Prostate gland (tissue), 2 donors: ENCODE measurements around the gene GNAS-AS1. TPM values are rescaled to one million over a fixed set of nuclear protein-coding genes. Genes with fewer than 3 reads are reported as not detected.

Experiments
- DNase-seq: peaks from one replicate; pipeline ENCODE4 v3.0.0-alpha.2; 2019; ENCODE audit warnings: low spot score
- H3K27ac ChIP-seq, 2 donors: fragments of 200-600 bp; sonication (generic); 2 replicates each; pipeline ENCODE4 v1.5.1; 2017 to 2019
- H3K27me3 ChIP-seq: fragments of 200-600 bp; sonication (generic); replicated peaks from 2 replicates; pipeline ENCODE4 v1.5.1; 2019; ENCODE audit not compliant: insufficient read depth
- H3K36me3 ChIP-seq, 2 donors: fragments of 200-600 bp; sonication (generic); 1 replicate in 1 of 2; 2 replicates in 1 of 2; pipeline versions ENCODE4 v1.5.1 to v1.8.1; 2017 to 2019
- H3K4me1 ChIP-seq: fragments of 200-600 bp; sonication (generic); replicated peaks from 2 replicates; pipeline ENCODE4 v1.5.1; 2019
- H3K4me3 ChIP-seq, 2 donors: fragments of 200-600 bp; sonication (generic); 2 replicates each; pipeline ENCODE4 v1.5.1; 2017 to 2019
- H3K9me3 ChIP-seq: fragments of 200-600 bp; sonication (generic); 2 replicates; pipeline ENCODE4 v1.5.1; 2017
- CTCF ChIP-seq, 4 experiments: fragments of 200-600 bp in 2 of 4; fragments of 450-650 bp in 2 of 4; sonication (generic) in 2 of 4; IDR thresholded peaks; 1 replicate in 3 of 4; 2 replicates in 1 of 4; pipeline ENCODE4 v1.5.1; 2016 to 2019; ENCODE audit warnings: antibody characterized with exemption in 4 of 4, mild to moderate bottlenecking in 2 of 4, moderate library complexity in 2 of 4
- POLR2A ChIP-seq: fragments of 450-650 bp; IDR thresholded peaks from one replicate; pipeline ENCODE4 v1.6.1; 2016; ENCODE audit warnings: antibody characterized with exemption, mild to moderate bottlenecking
- POLR2AphosphoS5 ChIP-seq: sonication (generic); formaldehyde crosslinking; IDR thresholded peaks from one replicate; pipeline ENCODE4 v1.6.1; 2017; ENCODE audit warnings: antibody characterized with exemption
- WGBS: methylation state at CpG from one replicate; pipeline ENCODE4 v1.1.5; 2018; 5-methylcytosine and 5-hydroxymethylcytosine counted together
- intact Hi-C: fragments of 100-400 bp; cut with DNase I; formaldehyde crosslinking; loops from one replicate; pipeline ENCODE4 v1.14.2; 2022
- total RNA-seq, 2 donors: library from RNA; depleted of rRNA; stranded (reverse); fragments of >200 nt; gene quantifications; one replicate each; pipeline ENCODE4 v1.1.0, GENCODE V29; 2016

GNAS-AS1 gene
- total RNA-seq, 2 donors from 2014 or later, result 0.50 to 1.8 TPM

- DNase-seq, result no peak
- TF ChIP-seq POLR2A, result no peak
- TF ChIP-seq POLR2AphosphoS5, result no peak
- no peak for TF ChIP-seq CTCF (IDR thresholded peaks at IDR 0.05)
- Histone ChIP-seq H3K4me1 (peaks cover 3% of the 10 kb centered on the region), H3K36me3 (no peaks in the 10 kb centered on the region), H3K9me3 (no peaks in the 10 kb centered on the region), H3K27me3 (peaks cover 8% of the 10 kb centered on the region), H3K27ac (no peak overlapping the region), H3K4me3 (no peak overlapping the region)
- 54% methylated on average over 6 of the region's 6 CpGs for WGBS
- intact Hi-C loops, result loop anchor here (10.0 kb wide), 1 partner anchor 358 kb away; no protein-coding TSS in a partner anchor
Observed at GRCh38 chr20:58843128-58843556, 7.6 kb downstream of the GNAS-AS1 start.

DNA sequence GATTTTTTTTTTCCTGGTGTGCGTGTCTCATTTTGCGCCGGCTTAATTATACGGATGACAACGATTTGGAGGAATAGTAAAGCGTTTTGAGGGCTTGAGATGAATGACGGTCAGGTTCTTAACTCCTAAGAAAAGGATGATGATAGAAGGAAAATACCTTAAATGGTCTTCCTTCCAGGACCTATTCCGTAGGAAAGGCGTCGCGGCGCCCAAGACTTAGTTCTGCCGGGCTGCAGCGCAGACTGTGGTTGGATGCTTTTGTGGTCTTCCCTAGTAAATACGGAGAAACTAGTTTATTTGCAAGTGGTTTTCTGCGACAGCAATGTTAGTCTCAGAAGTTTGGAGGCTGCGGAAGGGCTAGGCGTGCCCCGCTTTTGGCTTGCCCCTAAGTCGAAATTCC, 8.4 kb downstream of the GNAS-AS1 start:
- Histone ChIP-seq H3K36me3 (no peaks in the 10 kb centered on the region), H3K4me3 (no peak overlapping the region), H3K4me1 (peaks cover 3% of the 10 kb centered on the region), H3K27me3 (peaks cover 8% of the 10 kb centered on the region), H3K27ac (no peak overlapping the region), H3K9me3 (no peaks in the 10 kb centered on the region)
- TF ChIP-seq CTCF (IDR thresholded peaks at IDR 0.05), result no peak
- no peak for TF ChIP-seq POLR2AphosphoS5
- no peak for TF ChIP-seq POLR2A
- 53% methylated on average over 20 of the region's 20 CpGs for WGBS
- intact Hi-C loops, result loop anchor here (10.0 kb wide), 1 partner anchor 357 kb away; no protein-coding TSS in a partner anchor
- DNase-seq, result no peak

DNA sequence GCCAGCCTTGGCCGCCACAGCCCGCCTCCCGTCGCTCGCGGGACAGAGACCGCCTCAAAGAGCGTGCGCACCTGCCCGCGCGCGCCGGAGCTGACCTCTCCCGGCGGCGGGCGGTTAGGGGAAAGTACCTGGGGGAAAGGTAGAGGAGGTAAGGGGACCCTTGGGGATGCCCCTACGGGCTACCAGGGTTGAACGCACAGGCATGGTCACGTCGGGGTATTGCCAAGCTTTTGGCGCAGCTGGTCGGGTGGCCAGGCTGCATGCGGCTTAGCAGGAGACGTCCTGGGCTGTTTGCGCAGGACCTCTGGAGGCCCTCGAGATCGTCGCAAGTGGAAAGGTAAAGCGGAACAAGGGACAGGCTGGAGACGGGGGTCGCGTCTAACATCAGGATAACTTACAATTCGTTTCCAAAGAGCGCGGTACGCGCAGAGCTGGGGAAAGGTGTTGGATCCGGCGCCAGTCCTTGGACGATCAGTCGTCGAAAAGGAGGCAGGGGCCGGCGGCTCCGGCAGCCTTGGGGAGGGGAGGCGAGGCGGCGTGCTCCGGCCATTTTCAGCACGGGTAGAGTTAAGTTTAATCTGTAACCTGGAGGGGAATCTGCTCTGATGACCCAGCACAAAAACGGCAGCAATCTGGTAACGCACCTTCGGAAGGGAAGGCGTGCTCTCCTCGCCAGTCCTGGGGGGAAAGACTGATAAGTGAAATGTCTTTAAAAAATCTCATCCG, 9.0 kb downstream of the GNAS-AS1 start:
- TF ChIP-seq CTCF (IDR thresholded peaks at IDR 0.05) (no peak), POLR2AphosphoS5 (no peak), POLR2A (no peak)
- peaks cover 3% of the 10 kb centered on the region for H3K4me1 ChIP-seq
- H3K4me3 ChIP-seq, result no peak overlapping the region
- intact Hi-C loops, result loop anchor here (10.0 kb wide), 1 partner anchor 357 kb away; no protein-coding TSS in a partner anchor
- H3K36me3 ChIP-seq, result no peaks in the 10 kb centered on the region
- DNase-seq, result no peak
- H3K27ac ChIP-seq, result no peak overlapping the region
- H3K9me3 ChIP-seq, result no peaks in the 10 kb centered on the region
- peaks cover 8% of the 10 kb centered on the region for H3K27me3 ChIP-seq
- 51% methylated on average over 58 of the region's 58 CpGs for WGBS

DNA sequence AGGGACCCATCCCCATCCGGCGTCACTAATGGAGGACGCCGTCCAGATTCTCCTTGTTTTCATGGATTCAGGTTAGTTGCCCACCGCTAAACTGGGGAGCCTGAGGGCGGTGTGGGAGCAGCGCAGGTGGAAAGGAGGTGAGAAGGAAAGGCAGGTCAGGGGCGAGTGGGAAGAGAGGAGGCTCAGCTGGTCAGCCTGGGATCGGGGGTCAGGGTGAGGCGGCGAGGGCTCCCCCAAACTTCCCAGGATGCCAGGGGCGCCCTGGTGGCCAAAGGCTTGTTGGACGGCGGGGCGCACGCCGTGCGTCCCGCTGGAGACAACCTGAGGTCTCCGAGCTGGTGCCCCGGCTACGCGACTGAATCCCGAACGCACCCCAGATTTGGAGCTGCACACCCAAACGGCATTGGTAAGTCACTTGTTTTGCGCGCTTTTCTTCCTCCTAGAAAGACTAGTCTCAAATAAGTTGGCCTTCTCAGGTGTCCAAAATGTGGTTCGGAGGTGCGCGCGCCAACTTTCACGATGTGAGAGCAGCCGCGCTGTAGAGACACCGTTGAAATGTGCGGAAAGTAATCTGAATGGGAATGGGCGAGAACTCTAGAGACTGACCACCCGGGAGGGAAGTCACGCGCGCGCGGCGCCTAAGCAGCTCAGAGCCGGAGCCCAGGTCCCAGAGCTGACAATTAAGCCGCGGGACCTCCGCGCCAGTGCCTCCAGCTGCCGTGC, 9.7 kb downstream of the GNAS-AS1 start:
- 61% methylated on average over 51 of the region's 51 CpGs for WGBS
- intact Hi-C loops, result loop anchor here (10.0 kb wide), 1 partner anchor 356 kb away; no protein-coding TSS in a partner anchor

More for the DNA sequence above, 9.7 kb downstream of the GNAS-AS1 start:
- Histone ChIP-seq H3K27ac (no peak overlapping the region), H3K4me3 (no peak overlapping the region), H3K27me3 (peaks cover 8% of the 10 kb centered on the region), H3K4me1 (peaks cover 3% of the 10 kb centered on the region), H3K9me3 (no peaks in the 10 kb centered on the region), H3K36me3 (no peaks in the 10 kb centered on the region)
- no peak for TF ChIP-seq POLR2A
- no peak for TF ChIP-seq POLR2AphosphoS5
- no peak for TF ChIP-seq CTCF (IDR thresholded peaks at IDR 0.05)
- no peak for DNase-seq
